ENCODE results near the gene PIGR.

GRCh38 chr1:206915030-206915735 is 31.1 kb downstream of the PIGR start:
- TF ChIP-seq POLR2A (IDR thresholded peaks at IDR 0.05; ENCODE audit: low read depth, low read length) (no peak), CTCF (conservative IDR thresholded peaks at IDR 0.05; ENCODE audit: low read depth, low read length) (no peak)

Data from IMR-90 (cell line).